OCI-M1 (cell line): Measurements from ENCODE around the gene JAKMIP1.

Experiments
- DNase-seq: peaks from one replicate; lab custom pipeline; 2025; lab: John Stamatoyannopoulos, UW

The JAKMIP1 gene

DNA sequence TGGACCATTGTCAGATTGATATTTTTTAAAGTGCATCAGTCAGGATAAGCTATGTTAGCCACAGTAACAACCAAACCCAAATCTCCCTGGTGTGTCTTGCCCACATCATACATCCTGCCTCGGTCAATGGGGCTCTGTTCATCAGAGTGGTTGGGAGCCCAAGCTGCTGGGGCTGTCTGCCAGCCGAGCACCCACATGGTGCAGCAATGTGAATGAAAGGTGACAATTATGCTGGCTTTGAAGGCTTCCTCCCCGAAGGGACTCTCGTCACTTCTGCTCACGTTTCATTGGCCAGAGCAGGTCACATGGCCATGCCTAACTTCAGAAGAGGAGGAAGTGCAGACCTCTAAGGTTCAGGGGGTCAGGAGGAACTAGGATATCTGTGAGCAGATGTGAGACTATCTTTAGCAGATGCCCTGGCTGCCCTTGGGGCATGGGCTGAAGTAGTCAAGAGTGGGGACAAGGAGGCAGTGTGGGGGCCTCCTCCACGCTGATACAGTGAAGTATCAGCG lies 1.3 kb upstream of the JAKMIP1 start:
- DNase-seq: peak; percentile 3

- DNase-seq: no peak
Measured at GRCh38 chr4:6200922-6201362, 593 bp upstream of the JAKMIP1 start.

GRCh38 chr4:6199422-6199921 lies 877 bp downstream of the JAKMIP1 start:
- DNase-seq: no peak

- no peak for DNase-seq
Measured at GRCh38 chr4:6198768-6199421, 1.5 kb downstream of the JAKMIP1 start.

DNA sequence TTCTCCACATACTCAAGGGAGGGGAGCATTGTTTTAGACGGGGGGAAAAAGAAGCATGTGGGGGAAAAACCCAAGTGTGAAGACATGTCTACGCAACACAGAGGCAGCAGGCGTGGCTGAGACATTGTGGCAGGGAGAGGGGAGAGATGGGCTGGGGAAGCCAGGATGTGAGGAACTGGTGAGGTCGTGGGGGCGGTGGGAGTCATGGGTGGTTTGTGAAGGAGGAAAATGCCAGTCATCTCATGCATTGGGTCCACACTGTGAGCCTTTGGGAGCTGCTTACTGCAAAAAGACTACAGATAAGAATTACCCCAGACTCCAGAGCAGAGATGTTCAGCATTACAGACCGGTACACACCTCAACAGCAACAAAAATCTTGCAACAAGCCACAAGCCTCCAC lies 2.1 kb downstream of the JAKMIP1 start:
- no peak for DNase-seq

- DNase-seq: no peak
Measured at GRCh38 chr4:6197433-6198174, 2.7 kb downstream of the JAKMIP1 start.

DNA sequence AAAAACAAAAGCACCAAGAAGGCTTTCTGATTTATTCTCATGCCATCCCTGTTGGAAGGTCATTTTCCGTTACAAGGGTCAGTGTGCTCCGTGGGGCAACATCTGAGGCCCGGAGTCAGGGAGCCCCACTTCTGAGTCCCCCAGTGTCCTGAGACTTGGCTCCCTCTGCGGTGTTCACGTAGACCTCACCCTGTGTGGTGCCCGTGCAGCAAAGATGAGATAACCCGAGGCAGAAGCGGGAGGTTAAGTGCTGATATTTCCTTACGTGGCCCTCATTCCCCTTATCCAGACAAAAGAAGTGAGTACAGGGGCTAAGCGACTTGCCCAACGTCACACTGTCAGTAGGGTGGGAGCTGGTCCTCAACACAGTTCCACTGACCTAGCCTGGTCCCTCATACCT lies 3.5 kb downstream of the JAKMIP1 start:
- no peak for DNase-seq

- DNase-seq: no peak
Measured at GRCh38 chr4:6196324-6196723, 4.0 kb downstream of the JAKMIP1 start.

DNA sequence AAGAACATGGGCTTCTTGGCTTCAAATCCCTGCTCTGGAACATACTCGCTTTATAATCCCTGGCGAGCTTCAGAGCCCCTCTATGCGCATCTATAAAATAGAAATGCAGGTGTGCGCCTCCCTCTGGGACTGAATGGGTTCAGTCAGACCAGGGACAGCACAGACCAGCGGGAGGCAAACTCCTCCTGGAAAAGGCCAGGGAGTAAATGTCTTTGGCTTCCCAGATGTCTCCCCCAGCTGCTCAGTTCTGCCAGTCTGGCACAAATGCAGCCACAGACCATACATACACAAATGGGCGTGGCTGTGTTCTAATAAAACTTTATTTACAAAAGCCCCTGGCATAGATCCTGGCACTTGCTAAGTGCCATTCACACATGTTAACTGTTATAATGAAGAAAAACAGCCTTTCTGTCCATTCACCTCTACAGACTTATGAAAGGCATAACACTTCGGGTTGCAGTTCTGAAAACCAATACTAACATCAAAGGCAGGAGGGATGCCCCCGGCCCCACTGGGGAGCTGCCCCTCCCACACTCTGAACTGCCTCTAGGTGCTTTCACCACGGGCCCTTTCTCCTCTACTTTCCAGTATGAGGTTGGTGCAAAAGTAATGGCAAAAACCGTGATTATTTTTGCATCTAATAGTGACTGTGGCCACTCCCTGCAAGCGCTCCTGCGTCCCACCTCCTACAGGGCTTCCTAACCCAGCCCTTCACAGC lies 4.6 kb downstream of the JAKMIP1 start:
- DNase-seq: no peak

GRCh38 chr4:6194458-6195195 lies 5.7 kb downstream of the JAKMIP1 start:
- DNase-seq: no peak

GRCh38 chr4:6193399-6193798 lies 7.0 kb downstream of the JAKMIP1 start:
- no peak for DNase-seq

DNA sequence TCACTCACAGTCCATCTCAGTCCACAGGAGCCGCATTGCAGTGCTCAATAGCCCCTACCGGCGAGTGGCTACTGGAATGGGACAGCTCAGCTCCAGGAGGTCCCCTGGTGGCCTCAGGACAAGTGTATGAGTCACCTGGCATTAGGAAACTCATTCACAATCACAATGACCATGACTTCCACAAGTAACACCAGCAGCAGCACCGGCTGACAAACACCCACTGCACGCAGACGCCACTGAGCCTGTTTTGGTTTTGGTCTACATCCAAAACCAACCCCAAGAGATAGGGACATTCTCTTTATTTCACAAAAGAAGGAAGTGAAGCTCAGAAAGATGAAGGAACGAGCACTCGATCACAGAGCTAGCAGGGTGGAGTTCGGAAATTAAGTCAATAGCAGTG lies 8.1 kb downstream of the JAKMIP1 start:
- no peak for DNase-seq

- DNase-seq: no peak
Measured at GRCh38 chr4:6191448-6192130, 8.8 kb downstream of the JAKMIP1 start.

DNA sequence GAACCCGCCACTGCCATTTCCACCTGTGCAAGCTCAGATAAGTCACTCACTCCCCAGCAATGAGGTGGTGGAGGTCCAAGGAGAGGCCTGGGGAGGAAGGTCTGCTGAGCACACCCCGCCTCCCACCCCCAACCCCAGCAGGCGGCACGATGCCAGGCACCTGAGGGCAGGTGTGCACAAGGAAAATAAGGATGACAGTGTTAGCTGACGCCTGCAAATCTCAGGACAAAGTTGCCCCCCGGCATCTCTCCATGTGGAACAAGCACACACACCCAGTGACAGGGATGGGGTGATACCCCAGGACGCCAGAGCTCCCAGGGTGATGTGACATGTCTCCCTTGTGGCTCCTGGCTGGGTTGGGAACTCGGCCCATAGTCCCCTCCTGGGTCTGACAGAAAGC lies 9.9 kb downstream of the JAKMIP1 start:
- no peak for DNase-seq

GRCh38 chr4:6189511-6189910 lies 10.8 kb downstream of the JAKMIP1 start:
- no peak for DNase-seq

DNA sequence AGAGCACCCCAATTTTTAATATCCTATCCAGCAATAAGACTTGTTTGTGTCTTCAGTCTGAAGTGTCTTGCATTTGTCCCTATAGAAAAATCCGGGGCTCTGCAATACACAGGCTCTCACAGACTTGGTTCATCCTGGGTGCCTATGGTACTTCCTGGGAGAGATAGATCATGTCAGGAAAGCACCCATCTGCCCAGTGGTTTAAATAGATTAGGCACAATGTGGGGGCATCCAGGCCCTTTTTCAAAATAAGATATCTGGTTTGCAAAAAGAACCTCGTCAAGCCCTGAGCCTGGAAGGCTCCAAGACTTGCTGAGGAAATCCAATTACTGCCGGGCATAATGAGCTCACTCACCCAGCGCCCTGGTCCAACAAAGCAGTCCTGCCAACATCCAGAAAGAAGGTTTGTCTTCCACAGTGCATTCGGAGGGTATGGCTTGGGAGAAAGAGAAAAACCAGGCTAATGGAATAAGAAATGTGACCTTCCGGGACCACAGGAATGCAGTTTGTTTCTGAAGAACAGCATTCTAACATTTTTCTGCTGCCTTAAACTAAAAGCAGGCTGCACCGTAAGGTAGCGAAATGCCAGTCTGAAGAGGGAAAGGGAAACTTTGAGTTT lies 11.6 kb downstream of the JAKMIP1 start:
- DNase-seq: no peak

GRCh38 chr4:6184169-6184568 lies 16.2 kb downstream of the JAKMIP1 start:
- no peak for DNase-seq

DNA sequence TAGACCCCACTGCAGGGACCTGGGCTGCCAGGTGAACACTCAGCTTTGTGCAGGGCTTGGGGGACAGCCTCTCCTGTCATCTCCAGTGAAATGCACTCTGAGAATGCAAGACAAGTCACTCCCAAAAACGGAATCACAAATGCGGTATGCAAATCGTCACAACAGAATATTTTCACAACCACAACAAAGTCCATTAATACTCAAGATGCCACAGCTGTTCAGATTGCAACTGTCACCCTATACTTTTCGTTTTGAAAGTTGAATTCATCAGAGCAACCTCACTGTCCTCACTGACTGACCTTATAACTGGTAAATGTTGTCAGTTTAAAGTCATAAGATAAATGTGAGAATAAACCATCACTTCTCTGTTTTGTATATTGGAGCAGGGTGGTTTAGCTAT lies 16.6 kb downstream of the JAKMIP1 start:
- DNase-seq: no peak

- no peak for DNase-seq
Measured at GRCh38 chr4:6182376-6183280, 17.7 kb downstream of the JAKMIP1 start.
